ENCODE measurements around the gene C1orf216.

- TF ChIP-seq, protein P1, sequence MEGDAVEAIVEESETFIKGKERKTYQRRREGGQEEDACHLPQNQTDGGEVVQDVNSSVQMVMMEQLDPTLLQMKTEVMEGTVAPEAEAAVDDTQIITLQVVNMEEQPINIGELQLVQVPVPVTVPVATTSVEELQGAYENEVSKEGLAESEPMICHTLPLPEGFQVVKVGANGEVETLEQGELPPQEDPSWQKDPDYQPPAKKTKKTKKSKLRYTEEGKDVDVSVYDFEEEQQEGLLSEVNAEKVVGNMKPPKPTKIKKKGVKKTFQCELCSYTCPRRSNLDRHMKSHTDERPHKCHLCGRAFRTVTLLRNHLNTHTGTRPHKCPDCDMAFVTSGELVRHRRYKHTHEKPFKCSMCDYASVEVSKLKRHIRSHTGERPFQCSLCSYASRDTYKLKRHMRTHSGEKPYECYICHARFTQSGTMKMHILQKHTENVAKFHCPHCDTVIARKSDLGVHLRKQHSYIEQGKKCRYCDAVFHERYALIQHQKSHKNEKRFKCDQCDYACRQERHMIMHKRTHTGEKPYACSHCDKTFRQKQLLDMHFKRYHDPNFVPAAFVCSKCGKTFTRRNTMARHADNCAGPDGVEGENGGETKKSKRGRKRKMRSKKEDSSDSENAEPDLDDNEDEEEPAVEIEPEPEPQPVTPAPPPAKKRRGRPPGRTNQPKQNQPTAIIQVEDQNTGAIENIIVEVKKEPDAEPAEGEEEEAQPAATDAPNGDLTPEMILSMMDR (IDR thresholded peaks at IDR 0.05): no peak
- TF ChIP-seq EP300 (IDR thresholded peaks at IDR 0.05) (no peak), POLR2A (IDR thresholded peaks at IDR 0.05) (no peak), POLR2AphosphoS5 (IDR thresholded peaks at IDR 0.05) (no peak)
These were observed 10.9 kb downstream of the C1orf216 start for GRCh38 chr1:35707601-35708440.
